Measurements from ENCODE around the gene MEIS3. TPM values are rescaled to one million over a fixed set of nuclear protein-coding genes. Genes with fewer than 3 reads are reported as not detected.
"Not testable (repeated sequence)": the region's sequence is repeated elsewhere in the genome, so short reads cannot be mapped to it uniquely, and the experiment has no call there.

MEIS3 gene
- total RNA-seq, 2 donors from 2014 or later = 0.23 to 0.26 TPM

DNA sequence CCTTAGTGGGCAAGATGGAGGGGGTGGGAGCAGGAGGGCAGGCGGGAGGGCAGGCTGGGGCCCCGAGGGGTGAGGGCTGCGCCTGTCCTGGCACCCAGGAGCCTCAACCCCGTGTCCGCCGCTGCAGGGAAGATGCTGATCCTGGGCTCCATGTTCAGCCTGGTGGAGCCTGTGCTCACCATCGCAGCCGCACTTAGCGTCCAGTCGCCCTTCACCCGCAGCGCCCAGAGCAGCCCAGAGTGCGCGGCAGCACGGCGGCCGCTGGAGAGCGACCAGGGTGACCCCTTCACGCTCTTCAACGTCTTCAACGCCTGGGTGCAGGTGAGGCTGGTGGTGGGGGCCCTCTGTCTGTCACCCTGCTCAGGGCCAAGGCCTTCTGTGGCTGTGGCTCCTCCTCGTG, 46.7 kb downstream of the MEIS3 start:
- no peak overlapping the region for H3K27ac Mint-ChIP-seq

DNA sequence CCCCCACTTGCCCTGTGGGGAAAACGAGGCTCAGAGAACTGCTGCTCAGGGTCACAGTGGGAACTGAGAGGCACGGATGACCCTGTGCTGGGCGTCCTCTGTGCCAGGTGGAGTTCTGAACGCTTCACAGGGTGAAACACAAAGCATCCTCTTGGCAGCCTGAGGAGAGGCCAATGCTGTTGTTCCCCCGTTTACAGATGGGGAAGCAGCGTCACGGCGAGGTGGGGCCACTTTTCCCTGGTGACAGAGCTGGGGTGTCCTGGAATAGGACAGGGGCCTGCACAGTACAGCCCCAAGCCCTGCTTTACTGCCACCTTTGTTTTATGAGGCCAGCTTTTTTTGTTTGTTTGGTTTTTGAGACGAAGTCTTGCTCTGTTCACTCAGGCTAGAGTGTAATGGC, 48.1 kb downstream of the MEIS3 start:
- no peaks in the 10 kb centered on the region for H3K4me1 Mint-ChIP-seq (ENCODE audit: low read depth)
- no peaks in the 10 kb centered on the region for H3K9me3 Mint-ChIP-seq
- no peak overlapping the region for H3K4me3 Mint-ChIP-seq
- no peak overlapping the region for H3K27ac Mint-ChIP-seq
- no peak for ATAC-seq (replicated peaks in 1 of 2)
- no peak for DNase-seq
- peaks cover 0 to 8% of the 10 kb centered on the region in 2 donors for H3K36me3 Mint-ChIP-seq (ENCODE audit: insufficient read depth in 2 of 2)
- no peaks in the 10 kb centered on the region for H3K27me3 Mint-ChIP-seq (ENCODE audit: low read depth)

More for the DNA sequence above, 46.7 kb downstream of the MEIS3 start:
- Mint-ChIP-seq H3K36me3 (ENCODE audit: insufficient read depth in 2 of 2) (peaks cover 0 to 2% of the 10 kb centered on the region in 2 donors), H3K4me1 (ENCODE audit: low read depth) (no peaks in the 10 kb centered on the region), H3K27me3 (ENCODE audit: low read depth) (no peaks in the 10 kb centered on the region), H3K4me3 (no peak overlapping the region), H3K9me3 (no peaks in the 10 kb centered on the region)
- ATAC-seq (replicated peaks in 1 of 2) = no peak
- no peak for DNase-seq

DNA sequence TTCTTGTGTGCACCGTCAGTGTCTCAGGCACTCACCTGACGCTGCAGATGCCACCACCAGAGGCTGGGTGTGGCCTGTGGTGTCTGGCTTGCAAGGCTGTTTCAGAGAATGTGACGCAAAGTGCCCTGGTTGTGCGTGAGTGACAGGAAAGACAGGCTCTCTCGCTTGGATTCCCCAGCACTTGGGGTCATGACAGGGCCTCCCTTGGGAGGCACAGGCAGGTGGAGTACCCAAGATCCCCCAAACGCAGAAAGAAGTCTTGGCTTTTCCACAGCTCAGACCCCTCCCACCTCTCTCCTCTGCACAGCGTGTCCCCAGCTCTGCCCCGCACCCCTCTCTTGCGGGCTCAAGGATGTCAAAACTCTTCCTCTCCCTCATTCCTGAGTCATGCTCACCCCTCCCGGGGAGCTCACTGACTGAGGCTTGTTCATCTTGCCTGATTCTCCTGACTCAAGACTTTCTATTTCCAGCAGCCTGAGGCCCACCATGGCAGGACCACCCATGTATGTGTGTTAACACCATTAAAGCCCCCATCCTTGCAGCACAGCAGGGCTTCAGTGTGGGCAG, 49.2 kb downstream of the MEIS3 start:
- DNase-seq (no peak), ATAC-seq (replicated peaks in 1 of 2) (no peak)
- Mint-ChIP-seq H3K27me3 (ENCODE audit: low read depth) (no peaks in the 10 kb centered on the region), H3K9me3 (no peaks in the 10 kb centered on the region), H3K36me3 (ENCODE audit: insufficient read depth in 2 of 2) (peaks cover 0 to 12% of the 10 kb centered on the region in 2 donors), H3K4me1 (ENCODE audit: low read depth) (no peaks in the 10 kb centered on the region), H3K27ac (no peak overlapping the region), H3K4me3 (no peak overlapping the region)

DNA sequence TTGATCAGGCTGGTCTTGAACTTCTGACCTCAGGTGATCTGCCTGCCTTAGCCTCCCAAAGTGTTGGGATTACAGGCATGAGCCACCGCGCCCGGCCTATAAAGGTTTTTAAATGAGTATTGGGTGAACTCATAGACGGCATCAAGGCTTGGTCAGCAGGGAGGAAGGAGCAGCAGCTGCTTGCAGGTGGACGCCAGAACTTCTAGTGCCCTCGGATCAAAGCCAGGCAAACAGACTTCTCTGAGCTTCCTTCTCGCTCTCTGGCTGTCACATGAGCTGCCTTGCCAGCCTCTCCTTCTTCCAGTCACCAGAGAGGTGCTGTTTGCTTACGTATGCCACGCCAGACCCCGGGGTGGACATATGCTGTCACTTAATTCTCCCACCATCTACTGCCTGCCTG, 53.9 kb downstream of the MEIS3 start:
- H3K36me3 Mint-ChIP-seq (ENCODE audit: insufficient read depth in 2 of 2) = peaks cover 0 to 18% of the 10 kb centered on the region in 2 donors
- H3K9me3 Mint-ChIP-seq; H3K4me1 Mint-ChIP-seq (ENCODE audit: low read depth); ATAC-seq (replicated peaks in 1 of 2); H3K27ac Mint-ChIP-seq; H3K27me3 Mint-ChIP-seq (ENCODE audit: low read depth); H3K4me3 Mint-ChIP-seq; DNase-seq: not testable (repeated sequence)

DNA sequence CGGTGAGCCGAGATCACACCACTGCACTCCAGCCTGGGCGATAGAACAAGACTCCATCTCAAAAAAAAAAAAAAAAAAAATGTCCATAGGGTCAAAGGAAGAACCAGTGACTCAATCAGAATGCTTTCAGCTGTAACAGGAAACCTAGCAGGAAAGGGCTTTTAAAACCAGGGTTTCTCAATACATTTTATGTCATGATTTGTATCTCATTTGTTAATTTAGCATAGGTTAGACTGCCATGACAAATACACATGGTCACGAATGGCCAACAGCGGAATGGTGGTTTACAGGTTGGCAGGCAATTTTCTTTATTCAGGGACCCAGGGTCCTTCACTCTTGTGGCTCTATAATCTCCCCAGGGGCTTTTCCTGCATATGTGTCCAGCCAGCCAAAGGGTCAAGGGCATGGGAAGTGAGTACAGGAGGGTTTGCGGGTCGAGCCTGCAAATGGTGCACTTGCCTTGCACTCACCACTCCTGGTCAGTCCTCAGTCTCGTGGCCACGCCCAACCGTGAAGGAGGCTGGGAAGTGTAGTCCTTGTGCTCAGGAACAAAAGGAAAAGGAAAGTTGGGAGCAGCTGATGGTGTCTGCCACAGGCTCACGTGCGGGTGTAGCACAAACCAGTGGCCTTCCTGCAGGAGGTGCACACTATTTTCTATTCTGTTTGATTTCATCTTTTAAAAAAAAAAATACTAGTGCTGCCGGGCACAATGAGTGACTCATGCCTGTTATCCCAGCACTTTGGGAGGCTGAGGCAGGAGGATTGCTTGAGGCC, 55.4 kb downstream of the MEIS3 start:
- Mint-ChIP-seq H3K4me3 (no peak overlapping the region), H3K4me1 (ENCODE audit: low read depth) (no peaks in the 10 kb centered on the region), H3K27ac (no peak overlapping the region), H3K27me3 (ENCODE audit: low read depth) (no peaks in the 10 kb centered on the region), H3K9me3 (no peaks in the 10 kb centered on the region), H3K36me3 (ENCODE audit: insufficient read depth in 2 of 2) (peaks cover 0 to 23% of the 10 kb centered on the region in 2 donors)
- ATAC-seq (replicated peaks in 1 of 2) = no peak
- DNase-seq = no peak

DNA sequence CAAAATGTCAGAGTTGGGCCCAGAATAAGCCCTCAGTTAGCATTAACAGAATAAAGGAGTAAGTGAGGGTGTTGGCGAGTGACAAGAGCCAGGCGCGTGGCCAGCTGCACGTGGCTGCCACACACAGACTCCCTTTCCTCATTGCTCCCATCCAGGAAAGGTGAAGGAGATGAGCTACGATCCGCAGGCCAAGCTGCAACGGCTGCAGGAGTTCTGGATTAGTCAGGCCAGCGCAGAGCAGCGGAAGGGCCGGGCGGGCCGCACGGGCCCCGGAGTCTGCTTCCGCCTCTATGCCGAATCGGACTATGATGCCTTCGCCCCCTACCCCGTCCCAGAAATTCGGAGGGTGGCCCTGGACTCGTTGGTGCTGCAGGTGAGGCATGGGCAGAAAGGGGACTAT, 57.0 kb downstream of the MEIS3 start:
- Mint-ChIP-seq H3K9me3 (no peaks in the 10 kb centered on the region), H3K27me3 (ENCODE audit: low read depth) (no peaks in the 10 kb centered on the region), H3K36me3 (ENCODE audit: insufficient read depth in 2 of 2) (peaks cover 2 to 27% of the 10 kb centered on the region in 2 donors), H3K4me1 (ENCODE audit: low read depth) (no peaks in the 10 kb centered on the region), H3K4me3 (no peak overlapping the region), H3K27ac (no peak overlapping the region)
- ATAC-seq (replicated peaks in 1 of 2) (no peak), DNase-seq (no peak)

DNA sequence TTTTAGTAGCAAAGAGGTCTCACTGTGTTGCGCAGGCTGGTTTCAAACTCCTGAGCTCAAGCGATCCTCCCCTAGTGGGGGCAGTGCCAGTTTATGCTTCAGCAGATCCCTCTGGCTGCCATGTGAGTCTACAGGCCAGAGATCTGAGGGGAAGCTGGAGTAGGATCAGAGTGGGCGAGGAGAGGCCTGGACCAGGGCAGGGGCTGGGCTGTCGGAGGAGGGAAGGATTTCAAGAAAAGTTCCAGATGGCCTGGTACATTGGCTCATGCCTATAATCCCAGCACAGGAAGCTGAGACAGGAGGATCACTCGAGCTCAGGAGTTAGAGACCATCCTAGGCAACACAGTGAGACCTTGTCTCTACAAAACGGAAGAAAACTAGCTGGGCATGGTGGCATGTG, 60.4 kb downstream of the MEIS3 start:
- no peak overlapping the region for H3K27ac Mint-ChIP-seq
- no peak overlapping the region for H3K4me3 Mint-ChIP-seq
- H3K36me3 Mint-ChIP-seq (ENCODE audit: insufficient read depth in 2 of 2) = peaks cover 5 to 28% of the 10 kb centered on the region in 2 donors
- no peaks in the 10 kb centered on the region for H3K27me3 Mint-ChIP-seq (ENCODE audit: low read depth)
- no peak for DNase-seq
- H3K4me1 Mint-ChIP-seq (ENCODE audit: low read depth) = peaks cover 6% of the 10 kb centered on the region
- ATAC-seq (replicated peaks in 1 of 2) = no peak
- no peaks in the 10 kb centered on the region for H3K9me3 Mint-ChIP-seq

DNA sequence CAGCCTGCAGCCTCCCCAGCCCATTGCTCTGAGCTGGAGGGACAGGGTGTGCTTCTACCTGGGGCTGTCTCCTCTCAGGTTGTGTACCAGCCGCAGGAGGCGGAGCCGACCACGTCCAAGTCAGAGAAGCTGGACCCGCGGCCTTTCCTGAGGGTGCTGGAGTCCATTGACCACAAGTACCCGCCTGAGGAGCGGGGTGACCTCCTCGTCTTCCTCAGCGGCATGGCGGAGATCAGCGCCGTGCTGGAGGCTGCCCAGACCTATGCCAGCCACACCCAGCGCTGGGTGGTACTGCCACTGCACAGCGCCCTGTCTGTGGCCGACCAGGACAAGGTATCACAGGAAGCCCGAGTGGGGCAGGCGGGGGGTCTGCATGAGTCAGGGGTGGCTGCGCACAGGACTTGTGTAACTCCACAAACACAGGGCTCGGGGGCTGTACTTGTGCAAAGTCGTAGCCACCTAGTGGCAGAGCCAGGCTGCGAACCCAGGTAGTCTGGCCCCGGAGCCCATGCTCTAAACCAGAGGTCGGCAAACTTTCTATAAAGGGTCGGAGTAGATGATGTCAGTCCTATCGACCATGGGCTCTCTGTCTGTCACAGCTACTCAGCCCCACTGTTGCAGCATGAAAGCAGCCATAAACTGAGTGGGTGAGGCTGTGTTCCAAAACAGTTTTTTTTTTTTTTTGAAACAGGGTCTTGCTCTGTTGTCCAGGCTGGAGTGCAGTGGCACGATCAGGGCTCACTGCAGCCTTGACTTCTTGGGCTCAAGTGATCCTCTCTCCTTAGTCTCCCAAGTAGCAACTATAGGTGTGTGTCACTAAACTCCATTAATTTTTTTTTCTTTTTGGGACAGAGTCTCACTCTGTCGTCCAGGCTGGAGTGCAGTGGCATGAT, 61.3 kb downstream of the MEIS3 start:
- H3K4me1 Mint-ChIP-seq (ENCODE audit: low read depth) = peaks cover 7% of the 10 kb centered on the region
- ATAC-seq (replicated peaks in 1 of 2) = no peak
- H3K4me3 Mint-ChIP-seq = no peak overlapping the region
- H3K27me3 Mint-ChIP-seq (ENCODE audit: low read depth) = no peaks in the 10 kb centered on the region
- no peak overlapping the region for H3K27ac Mint-ChIP-seq
- H3K9me3 Mint-ChIP-seq = no peaks in the 10 kb centered on the region
- no peak for DNase-seq
- H3K36me3 Mint-ChIP-seq (ENCODE audit: insufficient read depth in 2 of 2) = peaks cover 5 to 30% of the 10 kb centered on the region in 2 donors

DNA sequence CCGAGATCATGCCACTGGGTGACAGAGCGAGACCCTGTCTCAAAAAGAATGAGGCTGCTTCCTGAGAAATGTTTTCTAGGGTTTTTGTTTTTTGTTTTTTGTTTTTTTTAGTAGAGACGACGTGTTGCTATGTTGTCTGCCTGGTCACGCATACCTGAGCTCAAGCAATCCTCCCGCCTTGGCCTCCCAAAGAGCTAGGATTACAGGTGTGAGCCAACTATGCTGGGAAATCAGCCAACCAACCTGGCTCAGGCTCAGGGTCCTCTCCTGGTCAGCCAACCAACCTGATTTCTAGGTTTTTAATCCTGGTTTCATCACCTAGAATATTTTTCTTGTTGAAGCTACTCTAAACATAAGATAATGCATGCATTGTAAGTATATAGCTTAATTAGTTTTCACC, 62.4 kb downstream of the MEIS3 start:
- Mint-ChIP-seq H3K36me3 (ENCODE audit: insufficient read depth in 2 of 2) (peaks cover 5 to 32% of the 10 kb centered on the region in 2 donors), H3K4me3 (no peak overlapping the region), H3K27me3 (ENCODE audit: low read depth) (no peaks in the 10 kb centered on the region), H3K9me3 (no peaks in the 10 kb centered on the region), H3K27ac (no peak overlapping the region), H3K4me1 (ENCODE audit: low read depth) (peaks cover 17% of the 10 kb centered on the region)
- DNase-seq = no peak
- no peak for ATAC-seq (replicated peaks in 1 of 2)

DNA sequence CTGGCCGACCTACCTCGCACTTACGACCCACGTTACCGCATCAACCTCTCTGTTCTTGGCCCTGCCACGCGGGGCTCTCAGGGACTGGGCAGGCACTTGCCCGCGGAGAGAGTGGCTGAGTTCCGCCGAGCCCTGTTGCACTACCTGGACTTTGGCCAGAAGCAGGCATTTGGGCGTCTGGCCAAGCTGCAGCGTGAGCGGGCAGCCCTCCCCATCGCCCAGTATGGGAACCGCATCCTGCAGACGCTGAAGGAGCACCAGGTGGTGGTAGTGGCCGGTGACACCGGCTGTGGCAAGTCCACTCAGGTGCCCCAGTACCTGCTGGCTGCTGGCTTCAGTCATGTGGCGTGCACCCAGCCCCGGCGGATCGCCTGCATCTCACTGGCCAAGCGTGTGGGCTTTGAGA, 66.0 kb downstream of the MEIS3 start:
- Mint-ChIP-seq H3K27me3 (ENCODE audit: low read depth) (no peaks in the 10 kb centered on the region), H3K4me1 (ENCODE audit: low read depth) (peaks cover 52% of the 10 kb centered on the region), H3K4me3 (no peak overlapping the region), H3K9me3 (peaks cover 0 to 2% of the 10 kb centered on the region in 2 donors), H3K27ac (no peak overlapping the region), H3K36me3 (ENCODE audit: insufficient read depth in 2 of 2) (peaks cover 11 to 22% of the 10 kb centered on the region in 2 donors)
- ATAC-seq (replicated peaks in 1 of 2) (no peak), DNase-seq (no peak)

Other genes starting within 250 kb of the MEIS3 start
- 10 to 100 TPM; 41.4 to 59.2 TPM for gene BBC3, start 188.3 kb downstream of the MEIS3 start, total RNA-seq
- 10 to 100 TPM; 51.6 to 51.7 TPM for gene CCDC9, start 163.0 kb downstream of the MEIS3 start, total RNA-seq
- gene INAFM1, start 144.6 kb downstream of the MEIS3 start, total RNA-seq = 10 to 100 TPM; 19.7 to 21.4 TPM
- gene C5AR1, start 109.7 kb downstream of the MEIS3 start, total RNA-seq = 1 to 10 TPM; 1.8 to 3.0 TPM
- gene C5AR2, start 87.4 kb downstream of the MEIS3 start, total RNA-seq = not detected
- gene DHX34, start 70.2 kb downstream of the MEIS3 start, total RNA-seq = 10 to 100 TPM in 1 of 2 donors, 1 to 10 TPM in 1; 9.4 to 11.8 TPM
- gene SLC8A2, start 52.4 kb upstream of the MEIS3 start, total RNA-seq = under 1 TPM; 0.17 to 0.97 TPM
- gene KPTN, start 64.7 kb upstream of the MEIS3 start, total RNA-seq = 10 to 100 TPM in 1 of 2 donors, 1 to 10 TPM in 1; 7.2 to 10.5 TPM
- 10 to 100 TPM; 64.4 to 71.5 TPM for gene NAPA, start 95.5 kb upstream of the MEIS3 start, total RNA-seq
- under 1 TPM; 0.69 to 0.96 TPM for gene ZNF541, start 153.6 kb upstream of the MEIS3 start, total RNA-seq
- 10 to 100 TPM; 17.0 to 17.9 TPM for gene BICRA, start 189.6 kb upstream of the MEIS3 start, total RNA-seq